KBM-7 (cell line): ENCODE data around the gene ODF4.
"Not testable (repeated sequence)": the region's sequence is repeated elsewhere in the genome, so short reads cannot be mapped to it uniquely, and the experiment has no call there.

ENCODE experiments used
- DNase-seq: peaks from one replicate; pipeline ENCODE4 v3.0.0-alpha.2; 2015
- in situ Hi-C: fragments of 300-500 bp; cut with MboI; formaldehyde crosslinking; loops from 2 replicates; pipeline ENCODE4 v1.14.3; 2020; ENCODE audit warnings: low sequenced_read_pairs, low pct_unique_long_range_greater_than_20kb, mixed read lengths

The ODF4 gene

GRCh38 chr17:8387914-8388651 is 48.4 kb downstream of the ODF4 start:
- DNase-seq = no peak
- in situ Hi-C loops = no loop called here

DNA sequence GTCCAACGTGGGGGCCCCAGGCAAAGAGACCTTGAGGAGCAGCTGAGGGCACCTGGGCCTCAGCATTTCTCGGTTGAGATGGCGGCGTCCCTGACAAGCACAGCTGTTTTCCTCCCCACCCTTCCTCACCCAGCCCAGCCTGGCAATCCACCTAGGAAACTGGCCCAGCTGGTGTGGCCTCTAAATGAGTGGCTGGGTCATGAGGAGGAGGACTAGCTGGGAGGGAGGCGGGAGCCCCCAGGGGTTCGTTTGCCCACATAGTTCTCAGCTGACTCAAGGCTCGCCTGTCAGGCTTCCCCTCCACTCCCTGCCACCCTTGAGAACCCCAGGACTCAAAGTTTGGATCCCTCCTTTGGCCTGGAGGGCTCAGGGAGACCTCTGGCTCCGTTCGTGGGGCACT is 52.1 kb downstream of the ODF4 start:
- in situ Hi-C loops = no loop called here
- no peak for DNase-seq

DNA sequence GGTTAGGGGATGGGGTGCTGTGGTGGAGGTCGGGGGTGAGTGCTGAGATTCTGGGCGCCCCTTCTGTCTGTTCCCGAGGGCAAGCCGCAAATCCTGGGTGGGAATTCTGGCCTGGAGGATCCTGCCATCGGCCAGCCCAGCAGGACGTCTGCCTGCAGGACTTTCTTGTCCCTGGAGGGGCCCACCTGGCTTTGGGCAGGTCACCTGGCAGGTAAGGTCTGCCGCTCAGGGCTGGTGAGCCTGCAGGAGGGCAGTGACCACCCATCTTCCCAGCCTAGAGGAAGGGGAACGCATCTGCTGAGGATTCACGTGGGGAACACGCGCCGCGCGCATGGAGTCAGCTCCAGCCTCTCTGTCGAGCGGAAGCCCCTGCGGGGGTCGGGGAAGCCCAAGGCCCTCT is 52.6 kb downstream of the ODF4 start:
- DNase-seq = no peak
- in situ Hi-C loops = no loop called here

DNA sequence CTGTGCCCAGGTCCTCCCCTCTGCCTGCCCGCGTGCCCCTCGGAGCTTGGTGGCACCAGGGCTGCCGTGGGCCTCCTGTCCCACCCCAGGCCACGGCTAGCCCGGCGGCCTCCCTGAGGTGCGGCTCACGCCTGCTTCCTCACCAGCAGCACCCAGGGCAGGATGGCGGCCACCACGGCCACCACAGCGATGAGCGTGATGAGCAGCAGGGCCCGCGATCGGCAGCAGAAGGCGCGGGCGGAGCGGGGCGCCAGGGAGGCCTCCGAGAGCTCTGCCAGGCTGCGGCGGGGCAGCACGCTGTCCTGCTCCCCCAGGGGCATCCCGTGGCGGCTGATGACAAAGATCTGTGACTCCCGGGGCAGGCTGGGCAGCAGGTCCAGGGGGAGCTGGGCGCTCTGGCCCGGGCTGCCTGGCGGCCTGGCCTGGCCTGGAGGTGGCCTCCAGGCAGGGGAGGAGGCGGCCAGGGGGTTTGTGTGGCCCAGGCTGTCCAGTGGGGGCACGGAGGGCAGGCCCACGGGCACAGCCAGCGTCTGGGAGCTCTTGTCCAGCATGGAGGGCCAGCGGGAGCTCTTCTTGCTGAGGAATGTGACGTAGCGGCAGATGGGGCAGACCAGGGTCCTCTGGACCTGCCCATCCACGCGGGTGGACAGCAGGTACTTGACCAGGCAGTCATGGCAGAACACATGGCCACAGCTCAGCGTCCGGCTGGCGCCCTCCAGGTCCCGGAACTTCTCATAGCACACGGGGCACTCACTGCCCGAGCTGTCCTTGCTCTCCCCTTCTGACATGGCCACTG is 53.2 kb downstream of the ODF4 start:
- in situ Hi-C loops = no loop called here
- DNase-seq = no peak

GRCh38 chr17:8393470-8394231 is 54.0 kb downstream of the ODF4 start:
- no peak for DNase-seq

DNA sequence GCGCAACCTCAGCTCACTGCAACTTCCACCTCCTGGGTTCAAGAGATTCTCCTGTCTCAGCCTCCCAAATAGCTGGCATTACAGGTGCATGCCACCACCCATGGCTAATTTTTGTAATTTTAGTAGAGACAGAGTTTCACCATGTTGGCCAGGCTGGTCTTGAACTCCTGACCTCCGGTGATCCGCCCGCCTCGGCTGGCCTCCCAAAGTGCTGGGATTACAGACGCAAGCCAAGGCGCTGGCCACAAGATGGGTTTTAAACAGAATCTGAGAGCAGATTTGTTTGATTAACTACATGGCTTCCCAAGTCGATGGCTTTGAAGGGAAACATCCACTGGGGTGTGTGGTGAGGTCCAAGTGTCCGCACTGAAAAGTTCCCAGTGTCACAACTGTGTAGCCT is 54.9 kb downstream of the ODF4 start:
- DNase-seq, in situ Hi-C loops: not testable (repeated sequence)

More at GRCh38 chr17:8393470-8394231, 54.0 kb downstream of the ODF4 start:
- in situ Hi-C loops = no loop called here
